HG02885 (cell line): ENCODE results near the gene NTF3.

Source experiments
- ATAC-seq: cut with Tn5 transposase; IDR thresholded peaks from one replicate; pipeline ENCODE4 v1.9.1; 2021; ENCODE audit warnings: mild to moderate bottlenecking; ENCODE audit not compliant: unreplicated experiment, poor library complexity

Gene NTF3

DNA sequence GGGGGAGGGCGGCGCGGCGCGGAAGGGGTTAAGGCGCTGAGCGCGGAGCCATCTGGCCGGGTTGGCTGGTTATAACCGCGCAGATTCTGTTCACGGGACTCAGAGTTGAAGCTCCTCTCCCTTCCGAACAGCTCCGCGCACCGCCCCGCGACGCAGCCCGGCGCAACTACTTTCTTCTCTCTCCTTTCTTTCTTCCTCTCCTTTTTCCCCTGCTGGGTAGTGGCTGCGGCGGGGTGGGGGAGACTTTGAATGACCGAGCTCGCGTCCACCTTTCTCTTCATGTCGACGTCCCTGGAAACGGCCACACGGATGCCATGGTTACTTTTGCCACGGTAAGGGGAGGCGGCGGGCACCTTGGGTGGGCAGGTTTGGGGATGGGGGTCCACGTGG lies at the start of gene NTF3:
TSS of gene NTF3 (plus strand) at position 98 of the 390 bp plus-strand sequence. CDS start at position 315, 217 bp downstream.
- no peak for ATAC-seq

DNA sequence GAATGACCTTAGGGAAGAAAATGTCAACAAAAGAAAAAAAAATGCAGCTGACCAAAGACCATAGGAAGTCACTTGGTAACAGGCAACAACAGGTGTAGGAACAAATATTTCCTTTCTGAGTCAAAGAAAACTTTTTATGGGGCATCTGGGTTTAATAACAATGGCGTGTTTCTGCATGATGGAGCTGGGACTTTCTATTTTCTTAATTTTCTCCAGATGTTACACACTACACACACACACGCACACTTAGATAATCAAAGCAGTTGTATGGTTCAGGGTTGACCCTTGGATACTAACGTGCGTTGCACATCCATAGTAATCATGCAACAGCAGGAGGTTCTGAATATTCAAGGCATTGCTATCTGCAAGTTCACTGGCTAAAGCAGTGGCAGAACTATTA lies 47.9 kb upstream of the NTF3 start:
- ATAC-seq: no peak

DNA sequence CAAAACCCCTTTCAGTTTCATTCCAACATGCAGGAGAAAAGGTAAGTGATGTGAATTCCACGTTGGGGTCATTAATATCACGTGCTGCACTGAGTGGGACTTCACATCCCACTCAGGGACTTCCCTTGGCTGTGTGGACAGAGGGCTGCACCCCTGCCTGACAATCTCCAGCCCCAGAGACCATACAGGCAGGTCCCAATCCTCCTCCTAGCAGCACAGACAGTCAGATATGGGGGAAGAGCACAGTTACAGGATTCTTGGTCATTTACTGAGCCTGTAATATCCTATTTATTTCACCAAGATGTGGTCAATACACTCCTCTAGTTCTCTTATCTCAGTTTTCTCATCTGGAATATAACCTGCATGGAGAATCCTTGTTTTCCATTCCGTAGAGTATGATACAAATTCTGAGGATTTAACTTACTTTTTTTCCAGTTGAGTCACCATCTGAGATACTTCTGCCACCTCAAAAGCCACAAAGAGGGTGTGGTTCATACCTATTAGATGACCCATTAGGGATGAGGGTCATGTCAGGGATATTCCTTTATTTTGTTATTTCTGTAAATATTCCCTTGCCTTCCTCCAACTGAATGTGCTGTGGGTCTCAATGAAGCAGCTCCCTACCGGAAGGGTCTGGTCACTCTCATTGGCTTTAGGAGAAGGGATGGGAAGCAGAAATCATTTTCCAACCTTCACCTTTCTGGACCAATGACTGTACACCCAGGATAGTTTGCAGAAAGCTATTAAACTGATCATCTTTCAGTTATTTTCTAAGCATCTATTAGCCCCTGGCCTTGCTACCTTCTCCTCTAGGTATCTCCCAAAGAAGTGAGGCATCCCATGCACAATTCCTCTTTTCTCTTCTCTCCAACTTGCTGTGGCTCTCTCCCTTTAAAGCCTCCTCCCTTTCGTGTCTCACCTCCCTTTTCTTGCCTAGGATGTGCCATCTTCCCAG lies 43.0 kb upstream of the NTF3 start:
- no peak for ATAC-seq

DNA sequence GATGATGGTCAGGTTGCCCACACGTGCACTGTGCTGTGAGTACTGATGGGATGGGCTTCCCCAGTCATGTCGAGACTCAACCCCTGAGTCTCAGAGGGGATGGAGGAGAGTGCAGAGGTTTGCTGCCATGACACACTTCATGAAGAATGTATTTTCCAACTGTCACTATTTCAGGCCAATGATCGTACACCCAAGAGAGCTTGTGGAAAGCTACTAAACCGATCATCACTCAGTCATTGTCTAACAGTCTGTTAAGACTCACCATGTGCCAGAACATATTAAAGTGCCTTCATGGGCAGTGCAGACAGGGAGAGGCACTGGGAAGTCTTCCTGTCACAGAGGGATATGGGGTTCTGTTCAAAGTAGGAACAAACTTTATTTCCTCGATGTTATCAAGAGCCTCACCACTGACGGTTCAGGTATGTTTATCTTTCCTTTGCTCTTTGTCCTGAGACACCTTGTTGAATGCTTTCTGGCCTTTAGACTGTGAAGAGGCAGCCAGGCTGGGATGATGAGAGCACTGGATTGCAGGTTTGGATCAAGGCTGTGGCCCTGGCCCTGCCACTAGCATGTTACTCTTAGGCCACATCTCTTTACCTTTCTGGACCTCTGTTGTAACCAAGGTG lies 41.6 kb upstream of the NTF3 start:
- ATAC-seq: no peak

DNA sequence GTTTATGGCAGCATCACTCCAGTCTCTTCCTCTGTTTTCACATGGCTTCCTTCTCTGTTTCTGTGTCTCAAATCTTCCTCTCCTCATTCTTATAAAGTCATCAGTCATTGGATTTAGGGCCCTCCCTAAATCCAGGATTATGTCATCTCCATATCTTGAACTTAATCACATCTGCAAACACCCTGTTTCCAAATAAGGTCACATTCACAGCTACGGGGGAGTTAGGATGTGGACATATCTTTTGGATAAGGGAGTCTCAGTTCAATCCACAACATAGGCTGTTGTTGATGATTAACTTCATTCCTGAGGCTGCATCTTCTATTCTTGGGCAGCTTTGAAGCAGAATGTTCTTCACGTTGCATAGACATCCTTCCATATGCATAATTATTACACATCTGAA lies 40.3 kb upstream of the NTF3 start:
- no peak for ATAC-seq

DNA sequence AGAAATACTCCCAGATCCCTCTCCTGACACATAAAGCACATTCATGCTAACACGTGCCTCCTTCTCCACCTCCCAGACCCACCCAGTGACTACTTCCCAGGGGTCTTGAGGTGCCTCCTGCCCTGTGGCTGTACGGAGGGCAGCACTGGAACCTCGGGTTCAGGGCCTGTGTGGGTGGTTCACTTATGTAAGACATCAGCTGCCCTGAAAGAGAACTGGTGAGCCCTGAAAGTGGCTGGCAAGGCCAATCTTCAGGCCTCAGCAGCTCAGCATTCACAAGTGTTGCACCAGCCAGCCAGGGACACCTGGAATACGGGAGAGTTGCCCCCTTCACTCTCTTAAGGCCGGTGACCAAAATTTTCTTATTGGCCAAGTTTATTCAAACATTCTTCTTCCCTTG lies 38.9 kb upstream of the NTF3 start:
- ATAC-seq: no peak

DNA sequence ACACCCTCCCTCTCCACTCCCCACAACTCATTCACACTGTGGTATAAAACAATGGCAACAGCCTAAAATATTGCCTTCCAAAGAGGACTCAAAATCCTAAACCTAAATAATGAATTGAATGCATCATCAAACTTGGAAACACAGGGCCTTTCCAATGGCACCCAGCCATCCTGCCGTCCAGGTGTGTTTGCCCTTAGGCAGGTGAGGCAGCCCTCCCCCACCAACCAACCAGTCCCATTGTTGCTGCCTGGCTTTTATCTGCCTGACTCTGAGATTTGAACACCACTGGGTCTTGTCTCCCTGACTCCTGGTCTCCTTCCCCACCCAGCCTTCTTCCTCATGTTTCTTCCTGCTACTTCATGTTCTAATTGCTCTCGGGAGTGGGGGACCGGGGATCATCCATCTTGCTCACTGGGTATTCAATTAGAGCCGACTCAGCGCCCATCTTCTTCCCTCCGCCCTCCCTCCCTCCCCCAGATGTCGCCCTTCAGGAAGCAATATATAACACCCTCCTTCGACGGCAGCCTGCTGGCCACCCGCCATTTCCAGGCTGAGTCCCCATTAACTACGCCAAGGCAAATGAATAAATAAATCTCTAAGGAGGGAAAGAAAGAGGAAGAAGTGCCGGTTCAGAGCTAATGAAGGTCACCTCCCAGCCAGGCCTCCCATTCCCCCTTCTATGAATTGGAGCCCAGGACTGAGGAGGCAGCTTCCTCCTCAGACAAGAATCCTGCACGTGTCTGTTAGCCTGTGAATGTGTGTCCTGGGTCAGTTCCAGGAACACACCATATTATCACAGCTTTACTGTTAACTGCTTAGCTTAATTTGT lies 36.3 kb upstream of the NTF3 start:
- ATAC-seq: no peak

DNA sequence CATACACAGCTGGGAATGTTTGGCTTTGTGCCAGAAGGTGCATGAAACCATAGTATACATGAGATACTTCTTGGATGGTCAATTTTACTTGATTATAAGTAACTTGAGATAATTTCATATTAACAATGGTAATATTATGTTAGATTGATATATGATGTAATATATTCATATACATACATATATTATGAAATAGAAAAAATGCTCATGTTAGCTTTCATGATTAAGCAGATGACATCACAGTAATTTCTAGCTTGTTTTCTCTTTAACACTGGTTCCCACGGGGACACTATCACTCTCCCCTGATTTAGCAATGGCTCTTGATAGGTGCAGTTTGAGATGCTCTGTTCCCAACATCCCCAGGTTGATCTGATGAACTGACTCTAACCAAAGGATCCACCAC lies 35.4 kb upstream of the NTF3 start:
- ATAC-seq: no peak

DNA sequence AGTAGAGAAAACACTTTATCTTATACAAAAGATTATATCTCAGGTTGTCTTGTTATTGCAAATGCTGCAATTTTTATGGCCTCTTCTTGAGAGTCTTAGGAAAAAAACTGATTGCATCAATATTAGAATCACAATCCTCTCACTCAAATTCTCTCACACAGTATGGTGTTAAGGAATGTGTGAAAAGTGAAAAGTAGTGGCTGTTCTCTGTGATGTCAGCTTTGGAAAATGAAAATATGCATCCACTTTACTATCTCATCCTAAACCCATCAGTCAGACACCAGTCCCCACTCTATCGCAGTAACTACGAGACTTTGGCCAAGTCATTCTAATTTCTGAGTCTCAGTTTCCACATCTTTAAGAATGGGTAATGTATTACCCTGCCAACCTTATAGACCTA lies 32.6 kb upstream of the NTF3 start:
- ATAC-seq: no peak

DNA sequence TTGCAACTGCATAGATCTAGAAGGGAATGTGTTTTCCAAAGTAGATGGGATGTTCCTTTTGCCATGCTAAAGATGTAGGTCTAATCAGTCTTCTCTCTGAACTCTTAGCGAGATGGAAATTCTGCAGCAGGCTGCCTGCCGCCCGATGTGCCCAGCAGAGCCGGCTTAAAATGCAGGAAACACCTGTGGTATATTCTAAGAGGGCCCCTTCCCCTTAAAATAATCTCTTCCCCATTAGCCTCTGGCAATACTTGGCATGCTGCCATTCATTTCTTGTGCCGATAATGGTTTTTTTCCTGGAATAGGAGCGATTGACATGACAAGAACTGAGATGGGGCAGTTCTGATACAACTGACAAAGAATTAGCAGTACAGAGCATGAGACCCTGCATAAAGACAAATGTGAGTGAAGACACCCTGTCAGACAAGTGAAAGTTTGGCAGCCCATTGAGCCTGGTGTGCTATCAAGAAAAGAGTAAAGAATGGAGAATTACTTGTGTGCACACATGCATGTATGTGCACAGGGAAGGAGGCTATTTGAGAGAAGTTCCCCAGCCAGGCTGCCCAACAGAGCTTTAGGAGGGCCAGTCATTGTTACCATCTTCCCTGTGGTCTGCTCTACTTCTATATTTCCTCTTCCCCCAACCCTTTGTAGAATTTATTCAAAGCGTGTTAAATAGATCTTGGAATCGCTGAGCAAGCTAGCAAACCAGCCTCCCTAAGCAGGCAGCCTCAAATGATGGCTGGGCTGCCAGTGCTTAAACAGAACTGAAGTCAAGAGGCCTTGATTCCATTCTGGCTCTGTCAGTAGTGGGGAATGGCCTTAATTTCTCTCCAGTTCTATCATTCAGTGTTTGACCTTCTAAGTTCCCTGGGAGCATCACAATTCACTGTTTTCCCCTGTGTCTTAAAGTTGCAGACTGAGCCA lies 29.6 kb upstream of the NTF3 start:
- ATAC-seq: no peak

DNA sequence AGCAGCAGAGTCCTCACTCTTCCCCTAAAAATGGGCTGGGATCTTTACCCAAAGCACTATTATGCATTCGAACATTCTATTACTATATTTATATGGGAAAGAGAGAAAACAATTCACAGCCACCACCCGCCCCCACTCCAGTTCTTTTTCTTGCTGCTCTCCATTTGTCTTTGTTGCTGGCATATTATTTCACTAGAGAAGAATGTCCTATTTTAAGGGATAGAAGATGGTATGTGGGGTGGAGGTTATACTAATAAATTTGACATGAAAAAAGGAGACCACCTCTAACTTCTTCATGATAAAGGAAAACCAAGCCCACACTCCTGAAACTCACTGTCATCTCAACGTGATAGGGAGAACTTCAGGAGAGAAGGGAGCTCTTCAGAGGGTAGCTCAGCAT lies 28.5 kb upstream of the NTF3 start:
- ATAC-seq: no peak

DNA sequence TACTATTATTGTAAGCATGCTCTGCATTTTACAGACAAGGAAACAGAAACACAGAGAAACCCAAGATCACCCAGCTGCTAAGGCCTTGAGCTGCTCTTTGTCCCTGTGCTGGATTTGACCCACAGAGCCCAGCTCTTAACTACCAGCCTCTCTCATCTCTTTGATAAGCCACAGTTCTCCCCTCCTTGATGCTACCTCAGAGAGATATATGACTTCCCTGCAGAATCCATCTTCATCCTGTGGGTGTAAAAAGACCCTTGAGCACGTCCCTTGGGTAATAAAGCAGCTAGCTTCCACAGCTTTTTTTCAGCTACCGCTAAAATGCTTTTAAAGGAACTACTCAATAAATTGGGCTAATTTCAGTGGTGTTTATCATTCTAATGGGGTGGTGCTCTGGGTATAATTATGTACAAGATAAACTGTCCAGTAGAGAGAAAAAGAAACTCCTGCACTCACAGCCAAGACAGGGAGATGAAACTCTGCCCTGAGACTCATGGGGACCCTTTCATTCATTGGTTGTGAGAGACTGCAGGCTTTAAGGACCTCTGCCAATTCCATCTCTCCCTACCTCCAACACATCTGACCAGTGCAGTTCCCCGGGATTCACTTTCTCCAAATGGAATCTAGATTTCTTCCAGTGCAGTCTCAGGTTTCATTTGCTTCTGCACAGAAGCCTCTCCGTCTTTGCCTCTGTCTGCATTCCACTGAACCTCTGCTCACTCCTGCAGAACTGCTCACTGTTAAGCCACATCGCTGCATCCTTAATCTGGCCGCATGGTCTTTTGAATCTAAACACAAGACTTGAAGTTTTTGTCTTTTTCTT lies 24.7 kb upstream of the NTF3 start:
- no peak for ATAC-seq

DNA sequence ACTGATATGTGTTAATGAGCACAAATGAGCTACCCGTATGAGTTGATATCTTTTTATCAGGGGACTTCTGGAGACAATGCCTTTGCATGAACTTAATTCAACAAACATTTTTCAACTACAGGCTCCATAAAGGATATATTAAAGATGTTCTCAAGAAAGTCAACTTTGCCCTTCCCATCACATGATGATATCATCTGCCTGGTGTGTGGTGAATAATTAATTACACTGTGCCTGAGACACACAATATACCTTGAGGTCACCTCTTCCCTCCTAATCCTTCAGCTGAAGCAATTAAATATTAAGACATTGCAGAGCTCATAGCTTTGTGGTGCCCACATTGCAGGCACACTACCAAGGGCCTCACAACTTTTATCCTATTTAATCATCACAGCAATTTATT lies 22.3 kb upstream of the NTF3 start:
- ATAC-seq: no peak

DNA sequence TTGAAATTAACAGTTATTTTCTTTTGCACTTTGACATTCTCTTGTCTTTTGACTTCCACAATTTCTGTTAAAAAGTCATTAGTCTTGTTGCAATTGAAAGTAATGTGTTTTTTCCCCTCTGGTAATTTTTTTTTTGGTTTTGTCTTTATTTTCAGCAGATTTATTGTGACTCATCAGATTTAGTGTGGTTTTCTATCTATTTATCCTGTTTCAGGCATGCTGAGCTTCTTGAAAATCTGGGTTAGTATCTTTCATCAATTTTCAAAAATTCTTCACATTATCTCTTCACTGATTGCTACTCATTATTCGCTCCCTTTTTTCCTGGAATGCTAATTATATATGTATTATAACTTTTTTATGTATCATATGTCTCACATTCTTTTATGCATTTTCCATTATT lies 15.3 kb upstream of the NTF3 start:
- no peak for ATAC-seq

DNA sequence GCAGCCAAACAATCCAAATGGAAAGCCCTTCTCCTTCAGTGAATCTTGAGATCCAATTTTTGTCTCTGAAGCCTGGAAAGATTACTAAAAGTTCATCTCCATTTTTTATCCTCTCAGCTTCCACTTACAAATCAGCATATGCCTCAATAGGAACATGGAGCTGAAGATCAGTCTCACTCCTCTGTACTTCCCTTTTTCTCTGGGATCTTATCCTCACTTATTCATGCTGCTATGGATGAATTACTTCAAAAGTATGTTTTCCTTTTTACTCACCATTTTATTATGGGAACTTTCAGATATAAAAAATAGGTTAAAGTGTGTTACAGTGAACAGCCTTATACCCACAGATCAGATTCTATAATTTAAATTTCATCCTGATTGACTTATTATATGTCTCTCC lies 14.4 kb upstream of the NTF3 start:
- ATAC-seq: no peak

DNA sequence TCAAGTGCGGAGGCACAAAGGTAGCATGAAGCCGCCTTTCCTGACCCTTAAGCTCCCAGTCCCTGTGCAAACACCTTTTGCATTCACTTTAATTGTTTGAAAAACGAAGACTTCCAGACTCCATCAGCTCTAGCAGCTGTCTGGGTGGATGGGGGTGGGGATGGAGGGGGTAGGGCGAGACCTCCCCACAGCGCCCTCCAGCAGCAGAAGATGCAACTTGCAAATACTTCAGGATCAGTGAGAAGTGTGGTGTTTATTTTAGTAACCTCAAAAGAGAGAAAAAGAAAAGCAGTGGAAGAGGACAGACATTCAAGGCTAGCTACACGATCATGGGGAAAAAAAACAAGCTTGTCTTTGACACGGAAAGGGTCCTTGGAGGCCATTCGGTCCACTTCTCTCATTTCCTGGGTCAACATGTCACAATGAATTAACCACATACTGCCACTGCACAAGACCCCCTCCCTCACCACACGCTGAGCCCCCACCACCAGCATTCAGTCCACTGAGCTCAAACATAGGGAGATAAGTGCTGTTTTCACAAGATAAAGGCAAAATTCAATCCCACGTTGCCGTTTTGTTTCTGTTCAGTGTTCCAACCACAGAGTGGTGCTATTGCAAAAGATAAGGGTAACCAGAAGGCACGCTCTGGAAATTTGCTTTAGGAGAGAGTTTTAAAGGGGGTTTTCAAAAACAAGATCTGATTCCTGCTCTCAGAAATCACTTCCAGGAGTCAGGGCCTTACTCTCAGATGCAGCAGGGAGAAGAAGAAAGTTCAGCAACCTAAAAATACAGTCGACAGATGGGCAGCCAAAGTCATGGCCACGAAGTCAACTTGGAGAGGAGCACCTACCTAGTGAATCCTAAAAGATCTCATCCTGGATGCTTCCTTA lies 3.3 kb upstream of the NTF3 start:
- no peak for ATAC-seq

DNA sequence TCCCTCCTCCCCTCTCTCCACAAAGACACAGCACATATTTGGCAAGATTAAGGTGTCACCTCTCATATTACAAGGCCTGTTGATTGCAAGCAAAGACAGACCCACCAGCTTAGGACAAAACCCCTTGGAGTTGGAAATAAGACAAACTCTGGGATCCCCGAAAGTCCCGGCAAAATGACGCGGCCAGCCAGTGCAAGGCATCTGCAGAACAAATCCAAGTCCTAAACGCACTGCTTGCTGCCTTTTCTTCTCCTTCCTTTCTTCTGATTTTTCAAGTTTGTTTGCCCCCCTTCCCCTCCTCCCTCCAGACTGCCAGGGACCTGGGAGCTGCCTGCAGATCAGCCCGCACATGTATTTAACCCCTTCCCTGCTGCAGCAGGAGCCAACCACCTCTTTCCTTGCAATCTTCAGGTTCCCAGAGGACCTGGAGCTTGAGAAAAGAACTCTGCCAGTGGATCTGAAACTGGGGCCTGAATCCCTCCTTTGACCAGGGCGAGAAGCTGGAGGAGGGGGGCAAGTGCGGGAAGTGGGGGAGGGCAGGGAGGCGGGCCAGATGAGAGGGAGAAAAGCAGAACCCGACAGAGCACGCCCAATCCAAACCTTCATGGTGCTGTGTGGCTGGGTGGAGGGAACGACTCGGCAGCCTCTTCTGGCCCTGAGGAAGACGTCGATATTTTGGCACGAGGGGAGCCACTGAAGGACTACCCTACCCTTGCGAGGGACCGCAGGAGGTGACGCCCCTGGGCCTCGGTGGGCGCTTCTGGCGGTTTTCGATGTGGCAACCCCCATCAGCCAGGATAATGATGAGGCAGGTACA lies 2.0 kb upstream of the NTF3 start:
- no peak for ATAC-seq
